ENCODE results near the gene TMEM145.

TMEM145 gene

GRCh38 chr19:42370626-42371175 lies 57.6 kb downstream of the TMEM145 start:
- no peak overlapping the region for H3K4me3 ChIP-seq (ENCODE audit: low read length)
- no peak for DNase-seq (ENCODE audit: low read depth, low spot score)

Measured in Jurkat, Clone E6-1 (cell line).